GM18508 (cell line): ENCODE measurements around the gene FYN.

ENCODE experiments used
- ATAC-seq: cut with Tn5 transposase; IDR thresholded peaks from one replicate; pipeline ENCODE4 v1.9.1; 2021; ENCODE audit warnings: moderate number of reproducible peaks; ENCODE audit not compliant: insufficient read depth, unreplicated experiment

Gene FYN

DNA sequence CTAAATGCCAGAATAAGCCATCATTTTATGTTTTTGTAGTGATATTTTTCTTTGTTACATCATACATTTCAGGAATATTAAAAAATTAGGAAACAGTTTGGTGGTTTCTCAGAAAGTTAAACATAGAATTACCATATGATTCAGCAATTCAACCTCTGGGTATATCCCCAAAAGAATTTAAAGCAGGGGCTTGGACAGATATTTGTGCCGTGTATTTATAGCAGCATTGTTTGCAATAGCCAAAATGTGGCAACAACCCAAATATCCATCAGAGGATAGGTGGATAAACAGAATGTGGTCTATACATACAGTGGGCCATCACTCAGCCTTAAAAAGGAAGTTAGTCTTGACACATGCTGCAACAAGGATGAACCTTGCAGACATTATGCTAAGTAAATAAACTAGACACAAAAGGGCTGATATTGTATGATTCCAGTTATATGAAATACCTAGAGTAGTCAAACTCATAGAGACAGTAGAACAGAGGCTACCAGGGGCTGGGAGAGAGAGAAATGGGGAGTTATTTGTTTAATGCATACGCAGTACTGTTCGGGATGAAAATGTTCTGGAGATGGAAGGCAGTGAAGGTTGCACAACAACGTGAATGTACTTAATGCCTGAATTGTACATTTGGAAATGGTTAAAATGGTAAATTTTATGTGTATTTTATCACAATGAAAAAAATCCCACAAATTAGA is 248.7 kb downstream of the FYN start:
- ATAC-seq: no peak

DNA sequence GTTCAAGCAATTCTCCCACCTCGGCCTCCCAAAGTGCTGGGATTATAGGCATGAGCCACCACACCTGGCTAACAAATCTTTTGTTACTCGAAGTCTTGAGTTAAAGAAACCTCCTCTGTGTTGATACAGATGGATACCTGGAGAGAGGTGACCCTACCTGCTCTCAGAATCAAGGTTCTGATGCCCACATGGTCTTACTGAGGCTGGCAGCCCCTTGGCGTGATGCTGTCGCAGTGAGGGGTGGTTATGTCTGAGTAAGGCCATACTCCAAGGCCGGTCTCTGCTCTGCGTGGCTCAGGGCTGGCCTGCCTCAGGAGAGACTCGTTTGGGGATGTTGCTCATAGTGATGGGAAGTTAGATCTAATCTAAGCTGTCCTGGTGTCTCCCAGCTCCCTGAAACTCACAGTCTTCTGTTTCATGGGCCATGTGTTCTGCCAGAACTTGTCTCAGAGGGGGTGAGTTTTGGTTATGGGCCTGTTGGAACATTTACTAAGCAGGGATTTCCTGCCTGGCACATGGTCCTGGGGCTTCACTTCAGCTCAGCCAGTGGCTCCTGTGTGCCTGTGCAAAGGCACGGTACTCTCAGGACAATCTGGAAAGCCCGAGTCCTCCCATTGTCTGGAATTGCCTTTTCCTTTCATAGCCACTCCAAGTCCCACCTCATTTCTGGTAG is 250.1 kb downstream of the FYN start:
- no peak for ATAC-seq

DNA sequence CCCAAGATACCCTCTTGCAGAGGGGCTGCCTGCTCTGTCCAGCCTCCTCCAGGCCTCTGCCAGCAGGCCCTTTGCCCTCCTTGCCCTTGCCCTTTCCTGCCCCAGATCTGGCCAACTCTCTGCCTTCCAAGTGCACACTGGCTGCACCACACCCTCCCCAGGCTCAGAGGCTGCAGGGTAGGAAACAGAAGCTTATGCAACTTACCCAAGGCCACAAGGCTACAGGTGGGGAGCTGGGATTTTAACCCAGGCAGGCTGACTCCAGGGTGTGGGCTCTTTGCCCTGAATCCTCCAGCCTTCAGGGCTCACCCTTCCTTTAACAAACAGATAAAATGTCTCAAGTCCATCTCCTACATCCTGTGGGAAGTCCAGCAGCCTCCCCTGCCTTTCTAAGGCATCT is 253.1 kb downstream of the FYN start:
- no peak for ATAC-seq

DNA sequence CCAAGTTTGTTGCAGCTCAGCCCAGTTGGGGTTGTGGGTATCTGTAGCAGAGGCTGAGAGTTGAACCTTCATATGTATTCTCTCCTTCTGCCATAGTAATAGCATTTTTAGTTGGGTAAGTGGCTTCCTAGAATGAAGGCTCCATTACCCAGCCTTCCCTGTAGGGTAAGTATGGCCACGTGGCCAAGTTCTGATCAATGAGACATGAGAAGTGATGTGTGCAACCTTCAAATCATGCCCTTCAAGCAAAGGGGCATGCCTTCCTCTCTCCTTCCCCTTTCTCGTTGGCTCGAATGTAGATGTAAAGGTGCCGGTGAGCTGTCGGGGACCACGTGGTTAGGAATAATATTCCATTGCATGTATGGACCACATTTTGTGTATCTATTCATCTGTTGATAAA is 254.8 kb downstream of the FYN start:
- no peak for ATAC-seq

DNA sequence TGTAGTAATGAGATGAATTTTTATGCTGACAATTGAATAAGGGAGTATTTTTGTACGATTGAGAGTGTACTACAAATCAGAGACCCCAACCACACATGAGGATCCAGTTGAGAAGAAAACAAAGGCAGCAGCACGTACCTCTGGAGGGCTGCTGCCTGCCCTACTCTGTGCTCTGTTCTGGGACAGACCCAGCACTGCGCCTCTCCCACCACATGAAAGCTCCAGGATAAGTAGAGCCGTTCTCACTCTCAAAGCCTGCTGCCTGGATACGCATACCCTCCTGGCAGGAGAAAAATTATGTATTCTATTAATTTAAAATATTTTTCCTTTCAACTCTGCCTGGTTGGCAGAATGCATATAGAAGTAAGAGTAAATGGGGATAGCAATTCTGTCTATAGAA is 256.1 kb downstream of the FYN start:
- no peak for ATAC-seq

DNA sequence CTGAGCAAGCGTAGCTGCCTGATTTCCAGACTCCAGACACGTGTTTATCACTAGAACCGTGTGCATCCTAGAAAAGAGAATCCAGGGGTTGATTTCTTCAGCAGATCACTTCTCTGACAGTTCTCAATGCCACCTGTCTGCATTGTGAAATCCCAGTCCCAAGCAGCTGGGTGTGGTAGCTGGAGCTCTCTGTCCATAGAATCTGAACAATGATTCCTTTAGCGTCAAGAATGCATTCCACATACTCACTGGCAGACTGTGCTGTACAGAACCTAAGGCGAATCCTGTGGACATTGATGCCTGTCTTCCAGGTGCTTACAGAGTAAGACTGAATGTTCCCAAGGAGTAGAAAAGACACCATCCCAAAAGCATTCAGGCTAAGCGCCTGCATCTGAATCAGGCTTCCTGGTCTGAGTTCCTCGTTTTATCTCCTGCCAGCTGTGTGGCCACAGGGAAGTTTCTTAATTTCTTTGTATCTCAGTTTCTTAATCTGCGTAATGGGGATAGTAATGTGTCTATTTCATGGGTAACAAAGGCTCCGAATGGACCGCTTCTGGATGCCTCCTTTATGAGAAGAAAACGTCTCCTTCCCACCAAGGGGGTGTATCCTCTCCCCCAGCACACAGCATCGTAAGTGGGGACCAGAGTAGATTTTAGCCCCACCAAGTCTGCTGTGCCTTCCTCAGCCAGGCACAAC is 257.2 kb downstream of the FYN start:
- ATAC-seq: no peak

DNA sequence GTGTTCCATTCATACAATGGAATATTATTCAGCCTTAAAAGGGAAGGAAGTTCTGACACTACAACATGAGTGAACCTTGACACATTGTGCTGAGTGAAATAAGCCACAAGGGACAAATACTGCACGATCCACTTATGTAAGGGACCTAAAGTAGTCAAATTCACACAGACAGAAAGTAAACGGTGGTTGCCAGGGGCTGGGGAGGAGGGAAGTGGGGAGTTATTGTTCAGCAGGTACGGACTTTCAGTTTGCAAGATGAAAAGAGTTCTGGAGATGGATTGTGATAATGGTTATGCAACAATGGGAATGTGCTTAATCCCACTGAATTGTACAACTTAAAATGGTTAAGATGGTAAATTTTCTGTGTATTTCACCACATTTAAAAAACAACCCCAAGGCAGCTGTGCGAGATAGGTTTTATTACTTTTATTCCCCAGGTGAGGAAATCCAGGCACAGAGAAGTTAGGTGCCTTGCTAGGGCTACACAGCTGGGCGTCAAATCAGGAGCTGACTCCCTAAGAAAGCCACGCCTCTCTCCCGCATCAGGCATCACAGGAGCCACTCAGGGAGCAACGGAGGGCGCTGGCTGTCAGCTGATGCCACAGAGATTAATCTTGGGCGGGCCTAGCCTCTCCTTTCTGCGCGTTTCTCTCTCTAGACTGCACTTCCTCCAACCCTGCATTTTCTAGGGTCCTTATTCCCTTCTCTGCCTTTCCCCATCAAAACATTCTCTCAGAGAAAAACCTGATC is 258.2 kb downstream of the FYN start:
- ATAC-seq: no peak

DNA sequence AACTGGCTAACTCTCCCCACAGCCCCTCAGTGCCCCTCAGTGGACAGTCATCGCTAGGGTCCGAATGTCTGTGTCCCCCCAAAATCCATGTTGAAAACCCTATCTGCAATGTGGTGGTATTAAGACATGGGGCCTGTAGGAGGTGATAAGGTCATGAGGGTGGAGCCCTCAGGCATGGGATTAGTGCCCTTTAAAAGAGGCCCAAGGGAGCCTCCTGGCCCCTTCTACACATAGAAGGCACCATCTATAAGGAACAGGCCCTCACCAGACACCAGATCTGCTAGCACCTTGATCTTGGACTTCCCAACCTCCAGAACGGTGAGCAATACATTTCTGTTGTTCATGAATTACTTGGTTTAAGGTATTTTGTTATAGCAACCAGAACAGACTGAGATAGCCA is 260.9 kb downstream of the FYN start:
- no peak for ATAC-seq

DNA sequence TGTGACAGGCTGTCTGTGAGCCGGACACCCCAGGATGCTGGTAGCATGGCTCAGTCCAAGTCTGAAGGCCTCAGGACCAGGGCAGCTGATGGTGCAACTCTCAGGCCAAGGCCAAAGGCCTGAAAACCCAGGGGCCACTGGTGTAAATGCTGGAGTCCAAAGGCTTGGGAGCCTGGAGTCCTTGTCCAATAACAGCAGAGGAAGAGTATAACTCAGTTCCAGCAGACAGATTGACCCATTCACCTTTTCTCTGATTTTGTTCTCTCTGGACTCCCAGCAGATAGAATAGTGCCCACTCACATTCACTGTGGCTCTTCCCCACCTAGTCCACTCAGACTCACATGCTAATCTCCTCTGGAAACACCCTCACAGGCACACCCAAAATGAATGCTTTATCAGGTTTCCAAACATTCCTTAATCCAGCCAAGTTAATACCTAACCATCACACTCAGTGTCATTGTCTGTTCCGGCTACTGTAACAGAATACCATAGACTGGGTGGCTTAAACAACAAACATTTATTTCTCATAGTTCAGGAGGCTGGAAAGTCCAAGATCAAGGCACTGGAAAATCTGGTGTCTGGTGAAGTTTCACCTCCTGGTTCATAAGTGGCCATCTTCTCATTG is 262.6 kb downstream of the FYN start:
- ATAC-seq: no peak
